ENCODE results near the gene ERCC1.

The ERCC1 gene

GRCh38 chr19:45428384-45429231 is 4.9 kb upstream of the ERCC1 start:
- CTCF ChIA-PET = interaction anchor here (0.8 to 1.5 kb wide), 3 partner anchors 11 to 60 kb away, joined by 4 to 15 read pairs (median 5); no protein-coding TSS in a partner anchor
- H3K27ac ChIP-seq = peak overlapping the region; percentile 100
- peak; percentile 54 for TF ChIP-seq CTCF (conservative IDR thresholded peaks at IDR 0.05; ENCODE audit: low read depth)
- DNase-seq (ENCODE audit: low spot score) = no peak
- POLR2A ChIA-PET (ENCODE audit: low non-redundant PET) = no interaction called here

- no peak for TF ChIP-seq CTCF (conservative IDR thresholded peaks at IDR 0.05; ENCODE audit: low read depth)
- peak; percentile 93 for DNase-seq (ENCODE audit: low spot score)
These were observed 708 bp upstream of the ERCC1 start for GRCh38 chr19:45424191-45425058.

GRCh38 chr19:45423033-45423588 is 606 bp downstream of the ERCC1 start:
- no peak for TF ChIP-seq CTCF (conservative IDR thresholded peaks at IDR 0.05; ENCODE audit: low read depth)
- CTCF ChIA-PET = no interaction called here
- POLR2A ChIA-PET (ENCODE audit: low non-redundant PET) = interaction anchor here (0.6 to 1.3 kb wide), 3 partner anchors 10 to 55 kb away, joined by 3 to 5 read pairs (median 4); no protein-coding TSS in a partner anchor
- H3K27ac ChIP-seq = peak overlapping the region; percentile 100
- DNase-seq (ENCODE audit: low spot score) = no peak

More at GRCh38 chr19:45424191-45425058, 708 bp upstream of the ERCC1 start:
- CTCF ChIA-PET = interaction anchor here (0.6 to 1.4 kb wide), 4 partner anchors 22 to 269 kb away, joined by 3 to 8 read pairs (median 4); no protein-coding TSS in a partner anchor
- H3K27ac ChIP-seq = peak overlapping the region; percentile 100
- POLR2A ChIA-PET (ENCODE audit: low non-redundant PET) = interaction anchor here (0.6 to 1.3 kb wide), 4 partner anchors 22 to 252 kb away, joined by 3 to 8 read pairs (median 5); no protein-coding TSS in a partner anchor

GRCh38 chr19:45421947-45422498 is 1.7 kb downstream of the ERCC1 start:
- no peak for TF ChIP-seq CTCF (conservative IDR thresholded peaks at IDR 0.05; ENCODE audit: low read depth)
- peak overlapping the region; percentile 100 for H3K27ac ChIP-seq
- DNase-seq (ENCODE audit: low spot score) = no peak
- ChIA-PET CTCF (interaction anchor here (0.8 to 0.9 kb wide), 2 partner anchors 57 to 59 kb away, joined by 3 to 4 read pairs; no protein-coding TSS in a partner anchor), POLR2A (ENCODE audit: low non-redundant PET) (no interaction called here)

- ChIA-PET CTCF (no interaction called here), POLR2A (ENCODE audit: low non-redundant PET) (no interaction called here)
- DNase-seq (ENCODE audit: low spot score) = no peak
- no peak for TF ChIP-seq CTCF (conservative IDR thresholded peaks at IDR 0.05; ENCODE audit: low read depth)
- peak overlapping the region; percentile 100 for H3K27ac ChIP-seq
These were observed 2.8 kb downstream of the ERCC1 start for GRCh38 chr19:45420871-45421270.
